Stomach (tissue), 19 donors: ENCODE data around the gene BOLA2B. TPM values are rescaled to one million over a fixed set of nuclear protein-coding genes. Genes with fewer than 3 reads are reported as not detected.
"Not testable (repeated sequence)": the region's sequence is repeated elsewhere in the genome, so short reads cannot be mapped to it uniquely, and the experiment has no call there.

Experiments
- DNase-seq, 2 donors: peaks; one replicate each; pipeline versions ENCODE4 v3.0.0 to v3.0.0-alpha.2; 2013 to 2019
- H3K27ac ChIP-seq, 5 donors: fragments of 200-600 bp in 4 of 5; sonication (generic) in 4 of 5; one replicate each; pipeline ENCODE4 v1.5.1; 2013 to 2019; ENCODE audit warnings: mild to moderate bottlenecking in 1 of 5, moderate library complexity in 1 of 5
- H3K27me3 ChIP-seq, 3 donors: fragments of 200-600 bp; sonication (generic); one replicate each; pipeline ENCODE4 v1.5.1; 2017 to 2019; ENCODE audit warnings: mixed run types in 1 of 3
- H3K36me3 ChIP-seq, 4 donors: fragments of 200-600 bp; sonication (generic); 1 replicate in 3 of 4; 2 replicates in 1 of 4; pipeline ENCODE4 v1.5.1; 2016 to 2019
- H3K4me1 ChIP-seq, 4 donors: fragments of 200-600 bp; sonication (generic); one replicate each; pipeline ENCODE4 v1.5.1; 2016 to 2019
- H3K4me3 ChIP-seq, 4 donors: fragments of 200-600 bp; sonication (generic) in 3 of 4; one replicate each; pipeline ENCODE4 v1.5.1; 2016 to 2019; ENCODE audit warnings: mild to moderate bottlenecking in 1 of 4
- H3K9me3 ChIP-seq, 4 donors: fragments of 200-600 bp; sonication (generic); one replicate each; pipeline ENCODE4 v1.5.1; 2016 to 2019
- WGBS, 5 donors: extraction: QIAGEN DNeasy Blood & Tissue Kit in 3 of 5; methylation state at CpG; one replicate each; pipeline versions ENCODE4 v1.1.5 to v1.1.7; 2013 to 2018; 5-methylcytosine and 5-hydroxymethylcytosine counted together
- intact Hi-C: fragments of 100-400 bp; cut with DNase I; formaldehyde crosslinking; loops from one replicate; pipeline ENCODE4 v1.15.1; 2023; ENCODE audit warnings: low total_unique reads
- long read RNA-seq, 10 donors: transcript quantifications; one replicate each; lab custom pipeline, GENCODE V29; 2026
- polyA plus RNA-seq, 3 donors: library from polyadenylated mRNA; stranded (reverse); fragments of 200-250 nt; gene quantifications; one replicate each; pipeline ENCODE4 v1.2.3, GENCODE V29; 2013
- total RNA-seq, 5 donors: library from RNA; depleted of rRNA; stranded (reverse); fragments of >200 nt; gene quantifications; one replicate each; pipeline versions ENCODE4 v1.1.0 to v1.2.3, GENCODE V29; 2014 to 2016
- donor health status: healthy with polysubstance abuse.
- donor health status: Bipolar disorder and iron deficiency.
- donor health status: healthy.

The BOLA2B gene
- total RNA-seq (100 to 1,000 TPM in 2 of 5 donors, 10 to 100 TPM in 2, not detected in 1; 21.3 to 415 (median 168) TPM), polyA plus RNA-seq (100 to 1,000 TPM; 281 to 322 (median 321) TPM)
- long read RNA-seq, donor 1, partial matches to known transcripts, result 0 of 5 reads
- long read RNA-seq, donor 1, other reads (novel, unspliced or antisense), result 0 of 5 reads
- long read RNA-seq, donor 2, transcript BOLA2B-201 (3 exons, 1,012 nt), result major isoform, 12 of 13 reads
- long read RNA-seq, donor 2, partial matches to known transcripts, result 0 of 13 reads
- long read RNA-seq, donor 2, other reads (novel, unspliced or antisense), result 0 of 13 reads
- long read RNA-seq, donor 3, transcript BOLA2B-201 (3 exons, 1,012 nt), result major isoform, 14 of 15 reads
- long read RNA-seq, donor 3, partial matches to known transcripts, result 0 of 15 reads
- long read RNA-seq, donor 3, other reads (novel, unspliced or antisense), result 0 of 15 reads
- long read RNA-seq, donor 4, partial matches to known transcripts, result 0 of 1 reads
- long read RNA-seq, donor 4, other reads (novel, unspliced or antisense), result 0 of 1 reads
- long read RNA-seq, donor 5, transcript BOLA2B-201 (3 exons, 1,012 nt), result major isoform, 11 of 13 reads
- long read RNA-seq, donor 5, partial matches to known transcripts, result 0 of 13 reads
- long read RNA-seq, donor 5, other reads (novel, unspliced or antisense), result 0 of 13 reads
- long read RNA-seq, donor 6, transcript BOLA2B-201 (3 exons, 1,012 nt), result major isoform, 28 of 33 reads
- long read RNA-seq, donor 6, partial matches to known transcripts, result 0 of 33 reads
- long read RNA-seq, donor 6, other reads (novel, unspliced or antisense), result 0 of 33 reads
- long read RNA-seq, donor 7, transcript BOLA2B-201 (3 exons, 1,012 nt), result major isoform, 24 of 26 reads
- long read RNA-seq, donor 7, partial matches to known transcripts, result 0 of 26 reads
- long read RNA-seq, donor 7, other reads (novel, unspliced or antisense), result 0 of 26 reads
- long read RNA-seq, donor 8, transcript BOLA2B-201 (3 exons, 1,012 nt), result major isoform, 15 of 25 reads
- long read RNA-seq, donor 8, partial matches to known transcripts, result 8 of 25 reads
- long read RNA-seq, donor 8, other reads (novel, unspliced or antisense), result 0 of 25 reads
- long read RNA-seq, donor 9, transcript BOLA2B-202 (2 exons, 307 nt), result minor isoform, 6 of 20 reads
- long read RNA-seq, donor 9, transcript BOLA2B-201 (3 exons, 1,012 nt), result major isoform, 13 of 20 reads
- long read RNA-seq, donor 9, partial matches to known transcripts, result 0 of 20 reads
- long read RNA-seq, donor 9, other reads (novel, unspliced or antisense), result 0 of 20 reads
- long read RNA-seq, donor 10, transcript BOLA2B-201 (3 exons, 1,012 nt), result major isoform, 7 of 8 reads
- long read RNA-seq, donor 10, partial matches to known transcripts, result 0 of 8 reads
- long read RNA-seq, donor 10, other reads (novel, unspliced or antisense), result 0 of 8 reads

- DNase-seq, H3K4me1 ChIP-seq, intact Hi-C loops, H3K9me3 ChIP-seq, H3K36me3 ChIP-seq, H3K27me3 ChIP-seq: not testable (repeated sequence)
- H3K4me3 ChIP-seq, result peak within 1 kb of the TSS; percentile 40 to 51 (median 46)
- WGBS, 5 donors, result no CpG with 5 or more reads among the region's 34 CpGs
- H3K27ac ChIP-seq, result peak within 1 kb of the TSS in 3 of 5 donors; percentile 59 to 66 (median 61)
These were observed at the start of gene BOLA2B, which contains the start of gene SLX1A for GRCh38 chr16:30193615-30194014. BOLA2B (minus strand) TSS chr16:30193666; CDS start chr16:30193595, 71 bp downstream. SLX1A (plus strand) TSS chr16:30193875; CDS start chr16:30194085, 210 bp downstream.

DNA sequence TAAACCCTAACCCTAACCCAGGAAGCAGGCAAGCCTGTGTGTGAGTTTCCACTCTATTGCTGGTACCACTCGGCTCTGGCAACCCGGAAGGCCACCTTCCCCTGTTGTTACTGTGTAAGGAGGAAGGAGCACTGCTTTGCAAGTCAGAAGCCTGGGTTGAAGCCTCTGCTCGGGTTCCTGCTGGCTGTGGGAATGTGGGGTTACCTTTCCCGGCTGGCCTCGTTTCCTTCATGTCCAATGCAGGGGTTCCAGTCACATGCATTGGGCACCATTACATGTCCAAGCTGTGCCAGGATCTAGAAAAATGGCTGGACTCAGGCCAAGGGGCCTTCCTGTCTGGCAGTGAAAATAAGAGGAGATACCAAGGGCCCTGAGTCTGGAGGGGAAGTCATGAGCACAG, 23.6 kb upstream of the BOLA2B start:
- H3K36me3 ChIP-seq, DNase-seq, H3K9me3 ChIP-seq, H3K27ac ChIP-seq, H3K4me3 ChIP-seq, intact Hi-C loops, H3K27me3 ChIP-seq, H3K4me1 ChIP-seq: not testable (repeated sequence)
- WGBS, 5 donors, result 55 to 74% (median 60%) methylated on average over 3 of the region's 5 CpGs

DNA sequence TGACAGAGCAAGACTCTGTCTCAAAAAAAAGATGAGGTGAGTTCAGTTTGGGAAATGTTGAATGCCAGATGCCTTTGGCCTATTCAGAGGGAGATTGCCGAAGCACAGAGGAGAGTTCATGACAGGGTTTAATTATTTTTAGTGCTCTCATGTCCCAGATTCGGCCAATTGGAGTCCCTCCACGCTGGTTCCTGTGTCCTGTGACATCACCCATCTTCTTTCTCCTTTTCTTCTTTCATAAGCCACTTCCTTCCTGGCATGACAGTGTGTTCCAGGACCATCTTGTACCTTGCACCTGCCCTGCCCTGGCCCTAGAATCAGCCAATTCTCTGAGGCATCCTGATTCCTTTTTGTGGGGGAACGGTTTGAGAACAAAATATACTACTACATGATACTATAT, 17.9 kb upstream of the BOLA2B start:
- DNase-seq, H3K9me3 ChIP-seq, H3K27ac ChIP-seq, H3K4me3 ChIP-seq, H3K36me3 ChIP-seq, H3K27me3 ChIP-seq, intact Hi-C loops, H3K4me1 ChIP-seq: not testable (repeated sequence)
- no CpG with 5 or more reads among the region's 4 CpGs for WGBS, 5 donors

GRCh38 chr16:30209032-30209431, 15.6 kb upstream of the BOLA2B start:
- H3K4me3 ChIP-seq, H3K4me1 ChIP-seq, H3K27ac ChIP-seq, H3K36me3 ChIP-seq, intact Hi-C loops, H3K27me3 ChIP-seq, H3K9me3 ChIP-seq: not testable (repeated sequence)
- DNase-seq, result peak in 1 of 2 donors; percentile 30
- WGBS, 5 donors, result 0 to 16% (median 3%) methylated on average over 2 to 4 of the region's 6 CpGs

DNA sequence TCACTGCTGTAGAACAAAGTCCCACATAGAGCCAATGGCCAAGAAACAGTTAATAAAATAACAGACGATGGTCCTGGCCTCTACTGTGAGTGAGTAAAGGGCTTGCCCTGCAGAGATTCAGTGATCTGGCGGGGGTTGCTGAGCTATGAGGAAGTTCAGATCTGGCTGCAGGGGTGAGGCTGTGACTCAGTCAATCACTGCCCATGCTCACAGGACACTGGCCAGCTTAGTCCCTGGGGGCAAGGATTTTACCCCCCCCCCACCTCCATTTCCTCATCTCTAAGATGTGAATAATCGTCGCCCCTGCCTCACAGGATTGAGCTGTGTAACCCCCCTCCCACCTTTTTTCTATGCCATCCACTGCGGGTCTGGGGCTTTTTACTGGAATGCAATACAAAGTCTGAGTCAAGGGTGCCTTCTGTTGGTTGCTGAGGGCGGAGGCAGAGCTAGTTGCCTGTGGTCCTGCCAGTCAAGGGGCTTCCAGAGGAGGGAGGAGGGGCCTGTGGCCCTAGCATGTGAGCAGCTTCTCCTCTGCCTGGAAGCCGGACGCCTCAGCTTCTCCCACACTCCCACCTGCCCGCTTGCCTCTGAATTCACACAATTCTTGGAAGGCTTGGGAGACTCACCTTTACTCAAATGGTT, 13.7 kb upstream of the BOLA2B start:
- H3K27me3 ChIP-seq, H3K4me3 ChIP-seq, H3K36me3 ChIP-seq, DNase-seq, H3K9me3 ChIP-seq, H3K27ac ChIP-seq, H3K4me1 ChIP-seq, intact Hi-C loops: not testable (repeated sequence)
- WGBS, 5 donors, result 21 to 42% (median 33%) methylated on average over 2 of the region's 9 CpGs; no CpG with 5 or more reads in 1 of the 5 donors

DNA sequence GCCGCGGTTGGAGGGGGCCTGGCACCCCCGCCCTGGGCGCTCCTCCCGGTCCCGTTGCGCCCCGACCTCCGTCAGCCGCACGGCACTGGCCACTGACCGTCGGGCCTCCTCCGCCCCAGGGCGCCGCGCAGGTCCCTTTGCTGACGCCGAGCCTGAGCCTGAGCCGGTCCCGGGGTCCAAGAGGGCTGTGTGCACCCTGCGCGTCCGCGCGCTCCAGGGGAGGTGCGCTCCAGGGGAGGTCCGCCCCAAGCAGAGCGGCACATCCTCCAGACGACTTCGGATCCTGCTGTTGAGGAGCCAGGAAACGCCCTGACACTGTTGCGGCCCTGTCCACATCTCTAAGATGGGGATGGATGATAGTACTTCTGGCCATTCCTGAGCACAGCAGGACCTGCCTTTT, 12.8 kb upstream of the BOLA2B start:
- H3K27me3 ChIP-seq, intact Hi-C loops, H3K36me3 ChIP-seq, H3K9me3 ChIP-seq, DNase-seq, H3K4me1 ChIP-seq: not testable (repeated sequence)
- WGBS, 5 donors, result no CpG with 5 or more reads among the region's 33 CpGs
- H3K4me3 ChIP-seq, result peak overlapping the region; percentile 47 to 56 (median 50)
- peak overlapping the region in 1 of 5 donors; percentile 54 for H3K27ac ChIP-seq

DNA sequence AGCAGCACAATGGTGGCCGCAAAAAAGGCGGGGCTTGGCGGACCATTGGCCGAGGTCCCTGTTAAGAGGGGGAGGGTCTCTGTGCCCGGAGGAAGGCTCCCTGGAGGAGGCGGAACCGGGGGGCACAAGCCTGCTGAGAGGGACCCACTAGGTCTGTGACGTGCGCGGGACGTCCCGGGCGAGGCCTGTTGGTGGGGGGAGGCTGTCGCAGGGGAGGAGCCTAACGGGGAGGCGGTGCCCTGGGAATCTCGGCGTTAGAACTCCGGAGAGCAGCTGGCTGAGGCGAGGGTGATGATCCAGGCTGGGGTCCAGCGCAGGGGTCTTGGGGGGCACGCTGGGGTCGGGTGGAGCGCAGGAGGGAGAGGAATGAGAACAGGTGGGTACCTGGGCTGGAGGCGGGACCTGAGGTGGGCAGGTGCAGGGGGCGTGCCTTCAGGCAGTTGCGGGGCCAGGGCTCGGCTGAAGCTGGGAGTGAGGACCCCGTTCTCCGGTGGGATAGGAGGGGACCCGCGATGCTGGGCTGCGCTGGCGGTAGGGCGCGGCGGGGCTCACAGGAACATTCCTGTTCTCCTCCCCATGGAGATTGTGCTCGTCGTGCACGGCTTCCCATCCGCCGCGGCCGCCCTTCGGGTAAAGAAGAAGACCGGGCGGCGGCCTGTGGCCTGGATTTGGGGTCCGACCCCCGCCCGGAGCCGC, 12.2 kb upstream of the BOLA2B start:
- H3K36me3 ChIP-seq, H3K9me3 ChIP-seq, H3K27me3 ChIP-seq, intact Hi-C loops, DNase-seq, H3K4me1 ChIP-seq: not testable (repeated sequence)
- Histone ChIP-seq H3K27ac (peak overlapping the region in 1 of 5 donors; percentile 54), H3K4me3 (peak overlapping the region; percentile 47 to 56 (median 50))
- 0 to 1% (median 1%) methylated on average over 15 to 18 of the region's 52 CpGs; no CpG with 5 or more reads in 1 of the 5 donors for WGBS, 5 donors

- intact Hi-C loops, H3K4me3 ChIP-seq, H3K27me3 ChIP-seq, H3K27ac ChIP-seq, H3K9me3 ChIP-seq, H3K4me1 ChIP-seq, H3K36me3 ChIP-seq, DNase-seq: not testable (repeated sequence)
- no CpG with 5 or more reads among the region's 15 CpGs for WGBS, 5 donors
These were observed 6.3 kb upstream of the BOLA2B start for GRCh38 chr16:30199608-30200343.

- WGBS, 5 donors, result no CpG with 5 or more reads among the region's 3 CpGs
- intact Hi-C loops, H3K27ac ChIP-seq, H3K9me3 ChIP-seq, H3K36me3 ChIP-seq, H3K4me3 ChIP-seq, DNase-seq, H3K4me1 ChIP-seq, H3K27me3 ChIP-seq: not testable (repeated sequence)
These were observed 5.6 kb upstream of the BOLA2B start, which contains the start of gene SULT1A3 for GRCh38 chr16:30199049-30199448. SULT1A3 (plus strand) TSS chr16:30199255; CDS start chr16:30200729, 1,474 bp downstream.

- H3K4me3 ChIP-seq, H3K27ac ChIP-seq, DNase-seq, H3K4me1 ChIP-seq, H3K9me3 ChIP-seq, H3K27me3 ChIP-seq, intact Hi-C loops, H3K36me3 ChIP-seq: not testable (repeated sequence)
- 57 to 100% (median 95%) methylated on average over 1 of the region's 2 CpGs; no CpG with 5 or more reads in 1 of the 5 donors for WGBS, 5 donors
These were observed 3.5 kb upstream of the BOLA2B start for GRCh38 chr16:30197001-30197400.
